ENCODE results near the gene TLE1.

The TLE1 gene

GRCh38 chr9:81685763-81686613, 3.4 kb downstream of the TLE1 start:
- DNase-seq, result no peak

GRCh38 chr9:81684635-81685034, 4.7 kb downstream of the TLE1 start:
- no peak for DNase-seq

- DNase-seq, result no peak
These were observed 5.6 kb downstream of the TLE1 start for GRCh38 chr9:81683704-81684103.

GRCh38 chr9:81683238-81683637, 6.1 kb downstream of the TLE1 start:
- no peak for DNase-seq

GRCh38 chr9:81682797-81683196, 6.5 kb downstream of the TLE1 start:
- DNase-seq, result peak; percentile 16

- no peak for DNase-seq
These were observed 7.2 kb downstream of the TLE1 start for GRCh38 chr9:81682177-81682576.

GRCh38 chr9:81680506-81680905, 8.8 kb downstream of the TLE1 start:
- DNase-seq, result no peak

GRCh38 chr9:81680006-81680405, 9.3 kb downstream of the TLE1 start:
- no peak for DNase-seq

- no peak for DNase-seq
These were observed 11.3 kb downstream of the TLE1 start for GRCh38 chr9:81678088-81678487.

GRCh38 chr9:81676395-81676794, 13.0 kb downstream of the TLE1 start:
- no peak for DNase-seq

- DNase-seq, result no peak
These were observed 16.0 kb downstream of the TLE1 start for GRCh38 chr9:81673310-81673709.

GRCh38 chr9:81671880-81672280, 17.5 kb downstream of the TLE1 start:
- no peak for DNase-seq

- DNase-seq, result no peak
These were observed 19.5 kb downstream of the TLE1 start for GRCh38 chr9:81669866-81670265.

- DNase-seq, result no peak
These were observed 20.2 kb downstream of the TLE1 start for GRCh38 chr9:81669041-81669651.

GRCh38 chr9:81666123-81666522, 23.2 kb downstream of the TLE1 start:
- DNase-seq, result no peak

- no peak for DNase-seq
These were observed 23.9 kb downstream of the TLE1 start for GRCh38 chr9:81665322-81665871.

GRCh38 chr9:81664638-81665222, 24.6 kb downstream of the TLE1 start:
- DNase-seq, result no peak

- no peak for DNase-seq
These were observed 28.0 kb downstream of the TLE1 start for GRCh38 chr9:81661339-81661738.

- DNase-seq, result no peak
These were observed 32.4 kb downstream of the TLE1 start for GRCh38 chr9:81656871-81657337.

- no peak for DNase-seq
These were observed 33.3 kb downstream of the TLE1 start for GRCh38 chr9:81656004-81656403.

- no peak for DNase-seq
These were observed 36.1 kb downstream of the TLE1 start for GRCh38 chr9:81653240-81653639.

- no peak for DNase-seq
These were observed 37.2 kb downstream of the TLE1 start for GRCh38 chr9:81652058-81652687.

Data from OCI-M1 (cell line).